HG03565 (cell line): ENCODE data around the gene GOSR1.
"Not testable (repeated sequence)": the region's sequence is repeated elsewhere in the genome, so short reads cannot be mapped to it uniquely, and the experiment has no call there.

Experiments used
- ATAC-seq: cut with Tn5 transposase; IDR thresholded peaks from one replicate; pipeline ENCODE4 v1.9.1; 2021; ENCODE audit warnings: mild to moderate bottlenecking, moderate library complexity; ENCODE audit not compliant: unreplicated experiment

GOSR1 gene

DNA sequence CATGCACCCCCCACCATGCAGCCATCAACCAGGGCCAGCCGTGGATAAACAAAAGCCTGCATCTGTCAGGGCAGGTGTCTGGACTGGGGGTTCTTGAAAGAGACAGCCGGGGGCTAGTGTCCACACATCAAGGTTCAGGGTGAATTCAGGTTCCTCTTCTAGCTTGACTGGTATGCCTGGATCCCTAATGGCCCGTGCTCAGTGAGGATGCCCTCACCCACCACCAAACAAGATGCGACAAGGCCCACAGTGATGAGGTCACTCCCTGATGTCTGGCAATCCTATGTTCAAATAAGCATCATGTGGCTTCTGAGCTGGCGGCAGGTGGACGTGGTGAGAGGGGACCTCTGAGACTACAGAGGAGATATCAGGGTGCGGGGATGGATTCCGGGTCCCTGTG is 64.6 kb downstream of the GOSR1 start:
- ATAC-seq: no peak

- ATAC-seq: no peak
Observed at GRCh38 chr17:30543456-30543855, 66.2 kb downstream of the GOSR1 start.

DNA sequence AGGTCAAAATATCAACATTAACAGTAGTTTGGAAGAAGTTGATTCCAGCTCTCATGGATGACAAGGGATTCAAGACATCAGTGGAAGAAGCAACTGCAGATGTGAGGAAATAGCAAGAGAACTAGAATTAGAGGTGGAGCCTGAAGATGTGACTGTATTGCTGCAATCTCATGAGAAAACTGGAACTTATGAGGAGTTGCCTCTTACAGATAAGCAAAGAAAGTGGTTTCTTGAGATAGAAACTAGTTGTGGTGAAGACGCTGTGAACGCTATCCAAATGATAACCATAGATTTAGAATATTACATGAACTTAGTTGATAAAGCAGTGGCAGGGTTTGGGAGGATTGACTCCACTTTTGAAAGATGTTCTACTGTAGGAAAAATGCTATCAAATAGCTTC is 67.8 kb downstream of the GOSR1 start:
- no peak for ATAC-seq

DNA sequence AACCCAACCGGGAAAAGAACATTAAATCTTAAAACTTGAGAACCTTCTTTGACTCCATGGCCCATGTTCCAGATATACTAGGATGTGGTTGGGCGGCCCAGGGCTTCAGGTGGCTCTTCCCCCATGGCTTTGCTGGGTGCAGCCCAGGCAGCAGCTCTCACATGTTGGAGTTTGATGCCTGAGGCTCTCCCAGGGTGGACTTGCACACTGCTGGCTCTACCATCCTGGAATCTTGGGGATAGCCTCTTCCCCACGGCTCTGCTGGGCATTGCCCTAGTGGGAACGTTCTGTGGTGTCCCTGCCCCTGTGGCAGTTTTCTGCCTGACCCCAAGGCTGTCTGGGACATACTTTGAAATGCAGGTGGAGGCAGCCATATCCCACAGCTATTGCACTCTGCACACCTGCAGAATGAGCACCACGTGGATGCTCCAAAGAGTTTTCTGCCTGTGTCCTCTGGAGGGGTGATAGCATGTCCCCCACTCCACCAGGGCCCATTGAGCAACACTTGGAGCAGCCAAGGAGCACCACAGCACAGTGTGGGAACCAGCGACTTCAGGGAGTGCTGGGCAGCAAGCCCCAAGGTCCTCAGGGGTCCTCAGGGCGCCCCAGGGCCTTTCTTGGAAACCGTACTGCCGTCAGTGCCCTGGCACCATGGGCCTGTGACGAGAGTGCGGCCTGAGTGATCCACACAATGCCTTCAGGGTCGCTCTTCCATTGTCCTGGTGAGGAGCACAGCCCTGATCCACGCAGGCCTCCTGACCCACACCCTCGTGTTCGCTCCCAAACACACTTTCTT is 70.8 kb downstream of the GOSR1 start:
- no peak for ATAC-seq

- not testable (repeated sequence) for ATAC-seq
Observed at GRCh38 chr17:30549181-30549580, 72.0 kb downstream of the GOSR1 start.

DNA sequence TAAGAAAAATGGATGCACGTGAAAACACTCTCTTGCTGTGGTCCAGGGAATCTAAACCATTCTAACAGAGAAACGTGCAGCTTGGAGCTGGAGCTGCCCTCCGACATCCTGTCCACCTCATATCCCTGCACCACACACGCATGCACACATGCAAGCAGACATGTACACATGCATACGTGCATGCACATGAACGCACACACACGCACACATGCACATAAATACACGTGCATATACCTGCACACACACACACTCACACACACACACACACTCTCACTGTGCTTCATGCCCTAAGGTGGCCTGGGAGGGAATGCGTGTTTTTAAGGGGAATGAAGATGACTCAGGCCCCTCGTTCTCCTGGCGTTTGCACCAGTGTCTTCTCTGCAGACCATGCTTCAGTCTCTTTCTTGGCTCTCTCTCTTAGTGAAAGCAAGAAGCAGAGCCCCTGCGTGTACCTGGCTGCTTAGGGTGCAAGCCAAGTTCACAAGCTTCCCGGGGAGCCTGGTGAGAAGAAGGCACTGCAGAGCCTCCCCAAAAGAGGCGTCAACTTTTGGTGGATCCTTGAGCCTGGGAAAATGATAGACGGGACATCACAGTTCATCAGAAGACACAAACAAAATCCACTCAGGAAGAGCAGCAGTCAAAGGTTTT is 72.8 kb downstream of the GOSR1 start:
- no peak for ATAC-seq

DNA sequence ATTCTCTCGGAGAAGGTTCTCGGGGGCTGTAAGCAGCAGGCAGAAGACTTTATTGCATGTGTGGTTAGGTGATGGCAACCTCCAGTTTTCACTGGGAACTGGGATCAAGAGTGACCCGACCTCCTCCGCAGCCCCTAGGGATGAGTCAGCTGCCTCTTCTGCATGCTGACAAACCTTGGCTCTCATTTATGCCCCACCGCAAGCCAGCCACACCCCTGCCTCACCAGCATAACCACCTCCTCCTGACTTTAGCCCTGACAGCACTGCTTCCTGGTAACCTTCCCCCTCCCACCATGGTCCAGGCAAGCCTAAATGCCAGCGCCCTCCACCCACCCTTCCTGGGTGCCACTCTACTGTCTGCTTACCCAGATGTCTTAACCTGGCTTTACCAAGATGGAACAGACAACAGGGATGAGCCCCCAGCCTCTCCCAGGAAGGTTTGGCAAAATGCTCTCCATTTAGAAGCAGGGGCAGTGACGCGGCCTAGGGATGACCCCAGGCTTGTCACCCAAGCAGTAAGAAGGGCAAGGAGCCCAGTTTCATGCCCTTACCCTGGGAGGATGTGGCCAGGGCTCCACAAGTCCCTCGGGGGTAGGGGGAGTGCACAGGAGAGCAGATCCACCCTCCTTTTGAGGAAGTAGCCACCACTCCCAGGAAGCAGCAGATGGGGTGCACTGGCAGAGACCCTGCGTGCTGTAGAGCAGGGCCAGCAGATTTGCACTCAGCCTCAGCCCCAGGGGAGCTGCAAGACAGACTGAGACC is 73.5 kb downstream of the GOSR1 start:
- ATAC-seq: no peak

DNA sequence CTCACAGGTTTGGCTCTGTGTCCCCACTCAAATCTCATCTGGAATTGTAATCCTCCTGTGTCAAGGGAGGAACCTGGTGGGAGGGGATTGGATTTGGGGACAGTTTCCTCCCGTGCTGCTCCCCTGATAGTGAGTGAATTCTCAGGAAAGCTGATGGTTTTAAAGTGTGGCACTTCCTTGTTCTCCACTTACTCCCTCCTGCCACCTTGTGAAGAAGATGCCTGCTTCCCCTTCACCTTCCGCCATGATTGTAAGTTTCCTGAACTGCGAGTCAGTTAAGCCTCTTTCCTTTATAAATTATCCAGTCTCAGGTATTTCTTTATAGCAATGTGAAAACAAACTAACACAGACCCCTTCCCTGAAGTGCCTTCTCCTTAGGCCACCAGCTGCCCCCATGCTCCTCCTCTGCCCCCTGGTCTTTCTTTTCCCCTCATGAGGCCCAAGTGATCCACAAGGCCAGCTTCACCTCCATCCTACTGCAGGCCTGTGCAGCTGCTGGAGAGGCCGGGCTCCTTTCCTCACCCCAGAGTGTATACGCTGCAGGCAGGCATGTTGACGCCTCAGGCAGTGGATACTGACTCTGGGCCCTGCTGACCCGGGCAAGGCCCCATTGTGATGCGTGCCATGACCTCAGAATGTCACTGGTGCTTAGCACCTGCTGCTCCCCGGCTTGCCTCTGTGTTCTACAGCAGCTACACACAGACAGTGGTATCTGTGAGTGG is 74.2 kb downstream of the GOSR1 start:
- ATAC-seq: not testable (repeated sequence)

DNA sequence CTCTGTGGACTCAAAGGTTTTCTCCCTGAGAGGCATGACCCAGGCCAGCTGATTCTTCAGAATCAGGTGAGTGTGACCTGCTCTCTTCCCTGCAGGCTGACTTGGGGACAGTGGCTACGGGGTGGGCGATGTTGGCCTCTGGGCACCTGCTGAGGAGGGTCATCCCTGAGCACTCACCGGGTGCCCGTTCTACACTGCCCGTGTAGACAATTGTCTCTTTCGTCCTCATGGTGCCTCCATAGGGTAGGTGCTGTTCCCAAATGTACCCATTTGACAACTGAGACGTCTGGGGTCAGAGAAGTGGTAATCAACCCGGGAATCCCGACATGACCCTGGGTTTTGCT is 74.8 kb downstream of the GOSR1 start:
- ATAC-seq: no peak

- no peak for ATAC-seq
Observed at GRCh38 chr17:30552994-30553566, 75.9 kb downstream of the GOSR1 start.

DNA sequence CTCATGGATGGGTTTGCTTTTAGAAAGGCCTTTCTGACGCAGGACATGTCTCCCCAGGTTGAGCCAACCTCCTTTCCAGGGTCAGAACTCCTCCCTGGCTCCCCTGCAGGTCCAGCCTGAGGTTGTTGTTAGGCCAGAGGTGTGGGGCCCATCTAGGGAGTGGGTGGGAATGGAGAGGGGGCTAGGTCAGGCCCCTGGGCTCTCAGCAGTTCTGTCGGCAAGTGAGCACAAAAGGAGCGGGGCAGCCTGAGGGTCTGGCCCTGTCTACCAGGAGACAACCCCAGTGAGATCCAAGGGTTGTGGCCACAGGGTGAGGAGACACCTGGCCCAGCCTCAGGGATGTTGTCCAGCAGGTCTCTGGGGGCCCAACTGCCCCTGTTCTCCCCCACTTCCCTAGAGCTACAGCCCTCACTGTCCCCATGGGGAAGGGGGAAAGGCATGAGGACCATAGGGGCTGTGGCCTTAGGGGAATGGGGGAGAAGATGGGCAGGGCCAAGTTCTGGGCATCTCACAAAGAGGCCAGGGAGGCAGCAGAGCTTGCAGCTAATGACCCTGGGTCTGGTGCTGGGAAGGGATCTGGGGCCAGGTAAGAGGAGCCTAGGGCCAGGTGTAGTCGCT is 76.7 kb downstream of the GOSR1 start:
- ATAC-seq: not testable (repeated sequence)

GRCh38 chr17:30554839-30555751 is 77.9 kb downstream of the GOSR1 start:
- ATAC-seq: no peak

DNA sequence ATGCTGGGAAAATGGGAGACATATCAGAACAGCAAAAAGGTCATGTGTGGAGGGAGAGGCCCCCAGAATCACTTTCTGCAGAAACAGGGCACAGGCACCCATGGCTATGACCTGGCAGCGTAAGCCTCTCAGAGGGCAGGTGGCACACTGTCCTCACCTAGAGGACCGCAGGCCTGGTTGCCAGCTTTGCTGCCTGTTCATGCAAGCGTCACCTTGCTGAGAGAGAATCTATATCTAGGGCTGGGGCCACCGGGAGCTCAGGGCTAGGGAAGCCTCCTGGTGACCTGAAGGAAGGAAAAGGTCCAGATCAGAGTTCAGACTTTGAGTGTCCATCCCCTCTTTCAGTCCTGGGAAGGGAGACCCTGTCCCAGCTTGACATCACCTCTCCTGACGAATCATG is 78.7 kb downstream of the GOSR1 start:
- no peak for ATAC-seq

- ATAC-seq: no peak
Observed at GRCh38 chr17:30556374-30557332, 79.4 kb downstream of the GOSR1 start.

GRCh38 chr17:30557916-30558685 is 80.9 kb downstream of the GOSR1 start:
- no peak for ATAC-seq

DNA sequence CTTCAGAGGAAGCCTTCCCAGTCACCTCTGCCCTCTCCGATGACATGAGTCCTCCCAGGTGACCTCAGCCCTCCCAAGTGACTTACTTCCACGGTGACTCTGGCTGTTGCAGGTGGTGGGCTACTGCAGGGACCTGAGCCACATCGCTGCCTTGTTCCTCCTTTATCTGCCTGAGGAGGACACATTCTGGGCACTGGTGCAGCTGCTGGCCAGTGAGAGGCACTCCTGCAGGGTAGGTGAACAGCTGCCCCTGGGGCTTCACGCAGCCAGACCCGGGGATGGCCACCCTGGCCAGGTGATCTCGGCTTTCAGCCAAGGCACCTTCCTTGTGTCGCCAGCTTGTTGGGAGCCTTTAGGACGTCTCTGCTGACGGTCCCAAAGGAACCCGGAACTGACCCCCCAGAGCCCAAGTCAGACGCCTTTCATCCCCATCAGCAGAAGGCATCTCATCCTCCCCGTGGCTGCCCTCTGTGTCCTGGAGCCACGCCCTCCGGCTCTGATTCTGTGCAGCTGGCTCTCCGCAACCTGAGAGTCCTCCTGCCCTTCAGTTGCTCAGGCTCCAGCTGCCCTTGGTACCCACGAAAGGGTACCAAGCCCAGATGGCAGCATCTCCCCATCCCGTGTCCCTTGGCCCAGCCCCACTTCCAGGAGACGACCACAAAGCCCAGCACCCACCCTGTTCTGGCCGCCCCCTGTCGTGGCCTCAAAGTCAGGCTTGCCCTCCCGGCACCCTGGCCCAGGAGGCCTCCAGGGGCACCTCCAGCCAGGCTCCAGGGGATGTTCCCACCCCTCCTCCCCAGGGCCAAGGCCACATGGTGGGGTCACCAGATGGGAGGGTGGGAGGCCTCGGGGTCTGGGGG is 81.7 kb downstream of the GOSR1 start:
- ATAC-seq: no peak

GRCh38 chr17:30559656-30560055 is 82.4 kb downstream of the GOSR1 start:
- no peak for ATAC-seq
